Endothelial cell of umbilical vein (primary cell): ENCODE measurements around the gene AAGAB. TPM values are rescaled to one million over a fixed set of nuclear protein-coding genes. Genes with fewer than 3 reads are reported as not detected.

Experiments used
- BruUV-seq: library from RNA; stranded (reverse); fragments of 400-500 nt; replicated peaks from 2 replicates; lab custom pipeline; 2021; lab: Mats Ljungman, UMichigan
- CTCF ChIA-PET: fragments of 300-600, 350-600 bp; sonication (Branson Sonifier 250); formaldehyde crosslinking; loops from one replicate; lab custom pipeline; 2021; ENCODE audit warnings: antibody characterized with exemption, inconsistent platforms; lab: Charles Lee
- POLR2A ChIA-PET: fragments of 300-600, 350-600 bp; sonication (Branson Sonifier 250); formaldehyde crosslinking; loops from one replicate; lab custom pipeline; 2021; ENCODE audit warnings: antibody characterized with exemption, inconsistent platforms; lab: Charles Lee
- DNase-seq: peaks from one replicate; pipeline ENCODE4 v3.0.0-alpha.2; 2011; ENCODE audit warnings: low read depth, low spot score
- FAIRE-seq: peaks from 2 replicates; lab custom pipeline; 2011; peaks lifted over from hg19 to GRCh38; lab: Jason Lieb, UNC
- H2AFZ ChIP-seq: 2 replicates; pipeline ENCODE4 v1.6.0; 2012; ENCODE audit warnings: low read depth, low read length, control low read depth, inconsistent platforms
- H3K27ac ChIP-seq: 2 replicates; pipeline ENCODE4 v1.5.1; 2011; ENCODE audit warnings: low read depth, mild to moderate bottlenecking, control low read depth, low read length, moderate library complexity; ENCODE audit not compliant: insufficient read depth
- H3K27me3 ChIP-seq, 2 experiments: 2 replicates each; pipeline versions ENCODE4 v1.6.0 to v1.6.1; 2011; ENCODE audit warnings: low read length in 2 of 2, mixed read lengths in 1 of 2; ENCODE audit not compliant: control insufficient read depth in 2 of 2, insufficient read depth in 2 of 2
- H3K36me3 ChIP-seq, 2 experiments: 2 replicates in 1 of 2; 3 replicates in 1 of 2; pipeline ENCODE4 v1.5.1; 2011; ENCODE audit warnings: low read length in 2 of 2, mild to moderate bottlenecking in 1 of 2, moderate library complexity in 1 of 2; ENCODE audit not compliant: control insufficient read depth in 2 of 2, insufficient read depth in 2 of 2; ENCODE audit errors: extremely low read depth in 1 of 2
- H3K4me1 ChIP-seq: 3 replicates; pipeline ENCODE4 v1.5.1; 2011; ENCODE audit warnings: mild to moderate bottlenecking, low read length; ENCODE audit not compliant: control insufficient read depth, insufficient read depth; ENCODE audit errors: extremely low read depth
- H3K4me2 ChIP-seq: 2 replicates; pipeline ENCODE4 v1.6.1; 2011; ENCODE audit warnings: low read length, control low read depth, mixed read lengths; ENCODE audit not compliant: insufficient read depth
- H3K4me3 ChIP-seq, 3 experiments: fragments of 200-600 bp in 1 of 3; sonication (generic), shearing (Covaris generic) in 1 of 3; replicated peaks in 1 of 3; 2 replicates each; pipeline ENCODE4 v1.5.1; 2011 to 2016; ENCODE audit warnings: control low read depth in 3 of 3, low read length in 3 of 3, mild to moderate bottlenecking in 2 of 3, inconsistent platforms in 1 of 3, low read depth in 1 of 3, moderate library complexity in 1 of 3; ENCODE audit not compliant: insufficient read depth in 1 of 3
- H3K79me2 ChIP-seq: 2 replicates; pipeline ENCODE4 v1.6.0; 2012; ENCODE audit warnings: low read length, inconsistent platforms; ENCODE audit not compliant: control insufficient read depth, insufficient read depth
- H3K9ac ChIP-seq: replicated peaks from 2 replicates; pipeline ENCODE3; 2011; ENCODE audit warnings: low read length, control low read depth; ENCODE audit not compliant: insufficient read depth; ENCODE audit errors: extremely low read depth
- H3K9me1 ChIP-seq: replicated peaks from 3 replicates; pipeline ENCODE4 v1.6.0; 2011; ENCODE audit warnings: mild to moderate bottlenecking, low read length; ENCODE audit not compliant: control insufficient read depth, insufficient read depth; ENCODE audit errors: extremely low read depth
- H3K9me3 ChIP-seq: replicated peaks from 2 replicates; pipeline ENCODE4 v1.5.1; 2012; ENCODE audit warnings: low read length, inconsistent platforms; ENCODE audit not compliant: control insufficient read depth, insufficient read depth
- H4K20me1 ChIP-seq: replicated peaks from 2 replicates; pipeline ENCODE3; 2011; ENCODE audit warnings: mild to moderate bottlenecking, low read length; ENCODE audit not compliant: control insufficient read depth, insufficient read depth; ENCODE audit errors: extremely low read depth
- CTCF ChIP-seq, 2 donors: IDR thresholded peaks; 1 replicate in 1 of 2; 2 replicates in 1 of 2; pipeline ENCODE4 v1.5.1; 2011; ENCODE audit warnings: low read length in 2 of 2, mild to moderate bottlenecking in 2 of 2, moderate library complexity in 2 of 2, control low read depth in 1 of 2, inconsistent platforms in 1 of 2, low read depth in 1 of 2; ENCODE audit not compliant: insufficient read depth in 1 of 2; ENCODE audit errors: extremely low read depth in 1 of 2
- EZH2 ChIP-seq: IDR thresholded peaks from 2 replicates; pipeline ENCODE4 v1.6.1; 2012; ENCODE audit warnings: borderline replicate concordance, low read depth, mild to moderate bottlenecking, moderate library complexity, low read length, inconsistent platforms; ENCODE audit not compliant: severe bottlenecking
- FOS ChIP-seq: IDR thresholded peaks from 2 replicates; pipeline ENCODE4 v1.6.1; 2011; ENCODE audit warnings: mild to moderate bottlenecking, low read length, moderate library complexity, borderline replicate concordance; ENCODE audit not compliant: insufficient read depth
- GATA2 ChIP-seq: IDR thresholded peaks from 2 replicates; pipeline ENCODE4 v1.7.0; 2011; ENCODE audit warnings: low read depth, mild to moderate bottlenecking, moderate library complexity, mixed read lengths, low read length; ENCODE audit not compliant: insufficient read length, insufficient read depth
- JUN ChIP-seq: IDR thresholded peaks from 2 replicates; pipeline ENCODE4 v1.6.1; 2011; ENCODE audit warnings: borderline replicate concordance, low read depth; ENCODE audit not compliant: insufficient read length, insufficient read depth
- MYC ChIP-seq: IDR thresholded peaks from one replicate; pipeline ENCODE4 v1.6.1; 2011; ENCODE audit warnings: mild to moderate bottlenecking, low read depth, low read length
- POLR2A ChIP-seq: IDR thresholded peaks from 2 replicates; pipeline ENCODE4 v1.6.1; 2012; ENCODE audit warnings: low read depth, mild to moderate bottlenecking, control low read depth, low read length
- POLR2AphosphoS5 ChIP-seq: IDR thresholded peaks from 2 replicates; pipeline ENCODE4 v1.6.1; 2012; ENCODE audit warnings: low read depth, mild to moderate bottlenecking, control low read depth, low read length, moderate library complexity; ENCODE audit not compliant: insufficient read depth
- dilution Hi-C: fragments of 300-500 bp; cut with MboI; formaldehyde crosslinking; loops from one replicate; pipeline ENCODE4 v1.15.0; 2019; ENCODE audit warnings: low sequenced_read_pairs; ENCODE audit not compliant: extremely low pct_ligation_motif_present
- intact Hi-C: fragments of 100-400 bp; cut with micrococcal nuclease; formaldehyde crosslinking; loops from one replicate; pipeline ENCODE4 v1.10.0; 2022
- polyA plus RNA-seq, 4 experiments: library from polyadenylated mRNA; depleted of rRNA in 3 of 4; stranded (reverse) in 3 of 4; unstranded in 1 of 4; fragments of >200 nt; gene quantifications; 2 replicates each; pipeline versions ENCODE4 v1.2.1 to v1.2.3, GENCODE V29; 2011 to 2012; ENCODE audit warnings: missing spikeins in 1 of 4
- total RNA-seq: library from RNA; stranded (reverse); gene quantifications from 2 replicates; pipeline ENCODE4 v1.2.3, GENCODE V29; 2021
- TF ChIP-seq, protein P1 (sequence below): IDR thresholded peaks from 2 replicates; pipeline ENCODE4 v1.6.1; 2011; ENCODE audit not compliant: insufficient read depth, insufficient read length

AAGAB gene
- total and polyA plus RNA-seq, 2 donors (not counting 3 experiments of a cell fraction or from before 2014, with no cell fraction given): 21.2 to 42.6 TPM

GRCh38 chr15:67197364-67197695 is 57.1 kb downstream of the AAGAB start:
- H4K20me1 ChIP-seq: no peaks in the 10 kb centered on the region
- H3K9ac ChIP-seq: no peak overlapping the region
- H3K4me2 ChIP-seq: no peak overlapping the region
- no peak overlapping the region for H3K27ac ChIP-seq
- no peaks in the 10 kb centered on the region for H3K27me3 ChIP-seq
- no peak overlapping the region for H2AFZ ChIP-seq
- no peak for TF ChIP-seq EZH2
- TF ChIP-seq, protein P1, sequence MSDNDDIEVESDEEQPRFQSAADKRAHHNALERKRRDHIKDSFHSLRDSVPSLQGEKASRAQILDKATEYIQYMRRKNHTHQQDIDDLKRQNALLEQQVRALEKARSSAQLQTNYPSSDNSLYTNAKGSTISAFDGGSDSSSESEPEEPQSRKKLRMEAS: no peak
- TF ChIP-seq CTCF (IDR thresholded peaks at IDR 0.05; ENCODE audit: extremely low read depth in 1 of 2, insufficient read depth in 1 of 2, low read depth in 1 of 2, low read length in 2 of 2): no peak
- no peak for TF ChIP-seq GATA2
- no peak for TF ChIP-seq POLR2A
- TF ChIP-seq FOS: no peak
- no peak for TF ChIP-seq POLR2AphosphoS5
- no peak for TF ChIP-seq JUN
- TF ChIP-seq MYC: no peak
- no peaks in the 10 kb centered on the region for H3K9me3 ChIP-seq
- intact Hi-C loops (loop anchor here (5.0 kb wide), 1 partner anchor 250 kb away; no protein-coding TSS in a partner anchor), dilution Hi-C loops (no loop called here)
- no peaks in the 10 kb centered on the region for H3K9me1 ChIP-seq
- ChIA-PET CTCF (interaction anchor here (1.1 to 1.4 kb wide), 3 partner anchors 14 to 251 kb away, joined by 3 to 4 read pairs (median 4); no protein-coding TSS in a partner anchor), POLR2A (no interaction called here)
- BruUV-seq: no TSS peak
- peaks cover 20% of the 10 kb centered on the region for H3K4me1 ChIP-seq
- no peak overlapping the region for H3K4me3 ChIP-seq
- FAIRE-seq: no peak
- H3K36me3 ChIP-seq: peaks cover 8 to 9% of the 10 kb centered on the region in 2 experiments
- H3K79me2 ChIP-seq: no peaks in the 10 kb centered on the region
- no peak for DNase-seq
